Left renal cortex interstitium (tissue), 4 donors: ENCODE data around the gene C2CD2. TPM values are rescaled to one million over a fixed set of nuclear protein-coding genes. Genes with fewer than 3 reads are reported as not detected.

Source experiments
- DNase-seq, 4 donors: peaks; one replicate each; pipeline ENCODE4 v3.0.0-alpha.2; 2013; ENCODE audit warnings: low read depth in 4 of 4, low spot score in 2 of 4, missing footprints in 1 of 4
- polyA plus RNA-seq, 4 donors: library from polyadenylated mRNA; unstranded; fragments of 120-200 nt; gene quantifications; one replicate each; pipeline ENCODE4 v1.2.1, GENCODE V29; 2013; ENCODE audit not compliant: insufficient read length in 4 of 4

Gene C2CD2
- polyA plus RNA-seq, 4 donors: 12.5 to 20.0 (median 16.1) TPM

DNA sequence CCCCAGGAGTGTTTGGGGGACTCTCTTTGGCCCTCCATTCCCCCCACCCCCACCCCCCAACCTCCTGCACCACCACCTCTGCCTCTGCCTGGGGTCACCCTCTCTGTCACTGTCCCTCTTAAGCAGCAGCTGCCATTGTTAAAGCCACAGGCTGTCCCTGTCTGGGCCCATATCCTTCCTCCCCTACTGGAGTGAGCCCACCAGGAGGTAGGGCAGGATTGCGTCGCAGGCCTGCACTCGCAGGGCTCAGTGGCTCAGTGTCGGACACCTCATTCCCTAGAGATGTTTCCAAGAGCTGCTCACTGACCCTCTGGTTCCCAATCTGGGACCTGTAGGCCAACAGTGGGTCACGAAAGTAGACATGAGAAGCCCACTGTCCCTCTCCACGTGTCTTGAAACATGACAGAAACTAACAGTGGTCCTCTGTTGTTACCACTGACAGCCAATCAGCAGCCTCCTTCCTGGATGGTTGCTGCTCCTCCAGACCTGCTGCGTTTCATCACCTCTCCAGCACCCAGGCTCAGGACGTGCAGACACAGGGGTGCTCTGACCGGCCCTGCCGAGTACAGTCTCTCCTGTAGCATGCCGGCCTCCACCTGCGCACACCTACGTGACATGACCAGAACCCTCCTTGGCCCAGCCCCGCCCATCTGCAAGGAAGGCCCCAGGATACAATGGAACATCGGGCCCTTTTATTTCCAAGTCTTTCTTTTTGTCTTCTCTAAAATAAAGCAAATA, 82.4 kb downstream of the C2CD2 start:
- no peak for DNase-seq

GRCh38 chr21:41869771-41870170, 84.0 kb downstream of the C2CD2 start:
- no peak for DNase-seq

- no peak for DNase-seq
Observed at GRCh38 chr21:41868062-41868710, 85.6 kb downstream of the C2CD2 start.

DNA sequence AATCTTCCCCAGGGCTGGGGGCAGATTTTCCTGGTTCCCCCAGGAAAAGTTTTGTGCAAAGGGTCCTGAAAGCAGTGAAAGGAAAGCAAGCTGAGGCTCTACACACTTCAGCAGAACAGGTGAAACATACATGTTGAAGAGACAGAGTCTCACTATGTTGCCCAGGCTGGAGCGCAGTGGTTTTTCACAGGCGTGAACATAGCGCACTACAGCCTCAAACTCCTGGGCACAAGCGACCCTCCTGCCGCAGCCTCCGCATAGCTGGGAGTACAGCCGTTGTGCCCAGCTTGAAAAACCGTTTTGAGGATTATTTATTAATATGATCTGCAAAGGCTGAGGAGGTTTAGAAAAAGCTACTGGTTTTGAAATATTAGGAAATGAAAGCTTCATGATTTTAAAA, 86.5 kb downstream of the C2CD2 start:
- no peak for DNase-seq

DNA sequence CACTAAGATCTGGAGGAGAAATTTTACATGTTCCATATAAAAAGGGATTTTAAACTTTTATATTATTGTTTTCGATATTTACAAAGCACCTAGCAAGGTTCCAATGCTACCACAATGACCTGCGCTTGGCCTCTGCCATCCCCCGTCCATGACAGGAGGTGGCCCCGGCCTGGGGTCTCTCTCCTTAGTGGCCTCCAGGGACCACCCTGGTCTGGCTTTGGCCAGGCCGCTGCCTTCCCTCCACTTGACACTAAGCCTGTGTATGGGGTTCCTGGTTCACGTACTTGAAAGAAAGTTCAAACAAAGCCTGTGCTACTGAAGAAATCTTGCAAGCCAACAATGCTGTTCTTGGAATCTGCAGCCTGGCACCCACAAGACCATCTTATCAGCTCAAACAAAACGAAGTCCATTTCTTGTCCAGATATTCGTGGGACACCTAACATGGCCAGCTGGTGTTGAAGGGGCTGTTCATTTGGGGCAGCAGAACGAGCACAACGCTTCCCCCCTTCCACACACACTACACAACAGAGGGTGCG, 87.5 kb downstream of the C2CD2 start:
- DNase-seq: no peak

GRCh38 chr21:41865002-41865777, 88.6 kb downstream of the C2CD2 start:
- no peak for DNase-seq

DNA sequence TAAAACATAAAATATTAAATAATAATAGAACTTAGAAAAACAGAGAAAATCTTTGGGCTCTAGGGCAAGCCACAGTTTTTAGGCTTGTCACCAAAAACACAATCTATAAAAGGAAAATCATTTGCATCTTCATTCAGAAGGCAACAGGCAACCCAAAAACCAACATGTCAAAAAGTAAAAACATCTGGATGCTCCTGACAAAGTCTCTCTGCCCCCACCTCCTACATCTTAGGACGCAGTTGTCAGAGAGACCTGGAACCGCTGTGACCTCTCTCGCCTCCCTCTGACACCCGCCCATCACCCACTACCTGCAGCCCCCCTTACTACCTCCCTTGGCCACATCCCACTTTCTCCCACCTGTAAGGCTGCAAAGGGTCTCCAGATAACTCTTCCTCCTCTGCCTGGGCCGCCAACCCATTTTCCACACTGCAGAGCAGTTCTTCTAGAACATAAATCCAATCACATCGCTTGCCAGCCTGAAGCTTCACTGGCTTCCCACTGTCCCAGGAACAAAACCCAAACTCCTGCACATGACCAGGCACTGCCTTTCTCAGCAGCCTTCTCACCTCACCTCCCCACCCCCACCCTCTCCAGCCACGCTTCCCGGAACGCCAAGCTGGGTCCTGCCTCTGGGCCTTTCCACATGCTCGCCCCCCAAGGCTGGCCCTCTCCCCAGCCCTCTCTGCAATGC, 89.4 kb downstream of the C2CD2 start:
- DNase-seq: no peak

DNA sequence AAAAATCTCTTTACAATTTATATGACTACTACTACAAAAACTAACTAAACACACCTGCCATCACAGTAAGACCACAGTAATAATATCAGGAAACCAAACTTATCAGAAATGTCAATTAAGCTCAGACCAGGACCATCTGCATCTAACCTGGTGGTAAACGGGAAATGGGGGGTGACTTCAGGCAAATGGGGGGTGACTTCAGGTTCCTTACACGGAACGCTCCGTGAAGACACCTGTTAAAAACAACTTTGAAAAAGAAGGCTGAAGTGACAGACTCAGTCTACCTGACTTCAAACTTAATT, 90.4 kb downstream of the C2CD2 start:
- DNase-seq: no peak

- no peak for DNase-seq
Observed at GRCh38 chr21:41861987-41862386, 91.8 kb downstream of the C2CD2 start.

GRCh38 chr21:41861255-41861654, 92.6 kb downstream of the C2CD2 start:
- DNase-seq: no peak

DNA sequence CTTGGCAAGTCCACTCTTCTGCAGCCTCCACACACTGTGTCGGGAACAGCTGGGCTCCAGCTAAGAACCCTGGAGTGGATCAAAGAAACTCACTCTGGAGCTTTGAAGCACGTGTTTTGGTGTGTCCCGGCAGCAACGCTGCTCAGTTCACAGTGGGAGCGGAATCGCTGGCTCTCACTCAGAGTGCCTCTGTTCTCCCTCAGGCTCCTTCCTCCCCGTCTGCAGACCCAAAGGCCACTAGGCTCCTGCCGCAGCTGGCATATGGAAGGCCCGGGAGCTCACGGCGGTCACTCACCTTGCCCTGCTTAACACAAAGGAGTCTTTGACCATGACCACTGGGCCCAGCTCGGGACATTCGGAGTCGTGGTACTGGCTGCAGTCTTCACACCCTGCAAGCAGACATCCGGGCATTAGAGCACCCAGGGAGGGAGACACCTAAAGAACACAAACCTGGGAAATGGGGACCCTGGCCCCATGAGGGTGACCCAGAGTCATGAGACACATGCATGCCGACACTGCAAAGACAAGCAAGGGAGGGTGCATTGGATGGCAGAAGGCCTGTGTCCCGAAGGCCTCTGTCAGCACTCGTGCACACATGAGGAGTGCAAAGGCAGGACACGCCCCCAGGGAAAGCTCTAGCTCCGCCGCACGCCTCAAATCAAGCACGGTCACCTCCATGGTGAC, 94.4 kb downstream of the C2CD2 start:
- DNase-seq: no peak

DNA sequence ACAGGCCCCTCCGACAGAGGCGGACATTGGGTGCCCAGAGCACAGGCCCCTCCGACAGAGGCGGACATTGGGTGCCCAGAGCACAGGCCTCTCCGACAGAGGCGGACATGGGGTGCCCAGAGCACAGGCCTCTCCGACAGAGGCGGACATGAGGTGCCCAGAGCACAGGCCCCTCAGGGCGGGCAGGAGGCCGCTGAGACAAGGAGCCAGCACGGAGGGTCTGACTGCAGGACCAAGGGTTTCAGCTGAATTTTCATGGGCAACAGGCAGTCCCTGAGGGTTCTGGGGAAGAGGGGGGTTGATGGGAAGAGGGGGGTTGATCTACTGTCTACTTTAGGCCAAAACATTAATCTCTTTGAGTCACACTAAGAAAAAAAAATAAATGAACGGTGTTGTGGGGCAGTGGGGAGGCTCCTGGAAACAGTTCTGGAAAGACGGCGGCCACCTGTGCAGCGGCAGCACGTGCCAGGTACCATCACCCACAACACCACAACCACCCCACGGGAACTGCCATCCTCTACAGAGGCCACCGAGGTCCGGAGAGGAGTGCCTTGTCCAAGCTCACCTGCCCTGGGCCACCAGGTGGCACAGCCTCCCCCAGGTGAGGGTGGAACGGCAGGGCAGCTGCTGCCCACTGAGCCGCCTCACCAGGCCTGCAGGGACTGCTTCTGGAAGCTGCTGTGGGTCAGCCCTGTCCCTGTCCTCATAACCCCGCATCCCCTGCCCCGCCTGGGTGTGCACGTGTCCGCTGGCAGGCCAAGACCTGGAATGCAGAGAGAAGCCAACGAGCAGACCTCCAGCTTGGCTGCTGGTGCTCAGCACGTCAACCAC, 95.1 kb downstream of the C2CD2 start:
- no peak for DNase-seq

GRCh38 chr21:41857771-41858300, 96.0 kb downstream of the C2CD2 start:
- no peak for DNase-seq

DNA sequence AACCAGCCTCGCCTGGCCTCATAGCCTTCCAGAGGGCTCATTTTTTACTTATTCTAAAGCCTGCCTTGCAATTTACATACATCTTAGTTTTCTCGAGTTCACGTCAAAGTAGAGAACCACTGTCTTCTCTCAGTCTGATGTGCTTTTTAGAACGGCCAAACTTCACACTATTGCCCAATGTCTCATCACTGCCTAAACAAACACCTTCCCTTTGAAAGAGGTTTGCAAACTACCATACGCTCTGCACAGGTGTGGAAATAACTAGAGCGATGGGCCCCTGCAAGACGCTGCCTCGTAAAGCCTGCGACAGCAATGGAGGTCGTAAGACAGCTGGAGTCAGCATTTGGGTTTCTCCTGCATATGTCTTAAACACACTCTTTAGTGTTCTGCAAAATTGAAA, 97.2 kb downstream of the C2CD2 start:
- DNase-seq: no peak

DNA sequence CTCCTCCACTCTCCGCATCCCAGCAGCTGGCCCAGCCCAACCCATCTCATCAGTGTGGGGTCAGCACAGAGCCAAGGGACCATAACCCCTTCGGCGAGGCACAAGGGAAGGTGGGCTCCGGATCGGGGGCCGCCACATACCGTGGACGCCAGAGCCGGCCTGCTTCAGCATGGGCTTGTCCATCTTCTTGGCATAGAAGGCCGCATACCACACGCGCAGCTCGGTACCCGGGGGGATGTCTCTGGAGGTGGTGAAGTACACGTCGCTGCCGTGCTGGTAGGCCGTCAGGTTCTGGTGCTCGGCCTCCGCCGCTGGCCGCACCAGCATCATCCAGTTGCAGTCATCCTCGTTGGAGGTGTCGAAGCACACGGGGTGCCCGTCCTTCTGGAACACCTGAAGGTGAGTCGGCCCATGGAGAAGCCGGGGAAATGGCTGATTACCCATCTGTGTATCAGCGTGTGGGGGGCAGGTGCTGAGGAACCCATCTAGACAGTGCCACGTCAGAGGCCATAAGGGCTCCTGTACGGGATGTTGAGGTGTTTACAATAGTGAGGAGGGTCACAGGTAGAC, 99.3 kb downstream of the C2CD2 start:
- no peak for DNase-seq

DNA sequence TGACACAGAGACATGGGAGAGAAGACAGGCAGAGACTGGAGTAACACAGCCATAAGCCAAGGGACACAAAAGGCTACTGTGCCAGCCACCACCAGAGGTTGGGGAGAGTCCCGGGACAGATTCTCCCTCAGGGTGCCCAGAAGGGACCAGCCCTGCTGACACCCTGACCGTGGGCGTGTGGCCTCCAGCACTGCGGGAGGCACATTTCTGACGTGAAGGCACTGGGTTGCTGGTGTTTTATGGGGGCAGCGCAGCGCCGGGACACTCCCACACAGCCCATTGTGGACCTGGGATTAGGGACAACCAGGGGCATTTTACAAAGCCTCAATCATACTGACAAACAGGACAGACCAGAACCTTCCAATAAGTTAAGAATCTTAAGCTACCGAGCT, 100.9 kb downstream of the C2CD2 start:
- DNase-seq: no peak

DNA sequence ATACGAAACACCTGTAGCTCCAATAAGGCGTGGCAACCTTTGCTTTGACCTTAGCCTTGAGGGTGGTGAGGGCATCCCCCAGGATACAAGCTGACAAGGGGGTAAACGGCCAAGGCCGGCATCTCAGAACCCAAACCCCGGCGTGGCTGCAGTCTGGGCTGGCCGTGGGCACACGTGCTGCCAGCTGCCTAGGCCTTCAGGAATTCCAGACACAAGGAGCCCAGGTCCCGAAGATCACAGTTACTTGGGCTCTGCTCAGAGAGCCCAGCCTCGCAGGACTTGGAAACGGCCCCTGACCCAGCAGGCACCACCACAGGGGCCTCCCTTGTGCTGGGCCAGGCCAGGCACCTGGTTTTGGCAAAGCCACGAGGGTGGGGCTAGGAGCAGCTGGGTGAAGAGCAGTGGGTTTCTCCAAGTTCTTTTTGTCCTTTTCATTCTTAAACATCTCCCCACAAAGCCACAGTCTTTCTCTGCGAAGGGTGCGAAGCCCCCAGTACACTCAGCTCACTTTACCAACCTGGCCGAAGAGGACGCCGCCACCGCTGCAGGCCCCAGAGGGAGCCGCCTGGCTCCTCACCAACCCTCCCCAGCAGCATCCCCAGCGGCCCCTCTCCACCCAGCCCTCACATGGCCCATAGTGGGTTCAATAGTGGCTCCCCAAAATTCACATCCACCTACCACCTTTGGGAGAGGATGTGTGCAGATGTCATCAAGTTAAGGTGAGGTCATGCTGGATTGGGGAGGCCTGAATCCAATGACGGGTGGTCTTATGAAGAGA, 101.5 kb downstream of the C2CD2 start:
- DNase-seq: no peak

GRCh38 chr21:41851090-41851790, 102.6 kb downstream of the C2CD2 start:
- DNase-seq: no peak
